A549 (cell line): ENCODE measurements around the gene RNF39.

Experiments used
- BCL3 ChIP-seq: fragments of >200 bp; sonication (Bioruptor Twin); formaldehyde crosslinking; IDR thresholded peaks from 3 replicates; pipeline ENCODE4 v1.6.1; 2016
- BHLHE40 ChIP-seq: IDR thresholded peaks from 2 replicates; pipeline ENCODE4 v1.6.1; 2012; ENCODE audit warnings: low read depth, low read length, inconsistent platforms
- CHD2 ChIP-seq: fragments of 150-350 bp; IDR thresholded peaks from 2 replicates; pipeline ENCODE4 v1.6.1; 2014; ENCODE audit warnings: low read length; ENCODE audit not compliant: partially characterized antibody
- EP300 ChIP-seq, 2 experiments: fragments of >200 bp; sonication (Bioruptor Twin); formaldehyde crosslinking; IDR thresholded peaks; 2 replicates in 1 of 2; 3 replicates in 1 of 2; pipeline ENCODE4 v1.6.1; 2016 to 2017
- HES2 ChIP-seq: fragments of >200 bp; sonication (Bioruptor Twin); formaldehyde crosslinking; IDR thresholded peaks from 2 replicates; pipeline ENCODE4 v1.6.1; 2016
- HOXA7 ChIP-seq: fragments of 250-450 bp; sonication (Bioruptor Pico); IDR thresholded peaks from 2 replicates; pipeline ENCODE4 v1.5.0; 2020; ENCODE audit warnings: mild to moderate bottlenecking, moderate library complexity
- KDM1A ChIP-seq: fragments of 200-600 bp; sonication (generic); IDR thresholded peaks from 2 replicates; pipeline ENCODE4 v1.6.1; 2016; ENCODE audit warnings: low read depth, mild to moderate bottlenecking
- MAX ChIP-seq: IDR thresholded peaks from 2 replicates; pipeline ENCODE4 v1.6.1; 2012
- MYC ChIP-seq: IDR thresholded peaks from 2 replicates; pipeline ENCODE4 v1.6.1; 2012; ENCODE audit warnings: mild to moderate bottlenecking, inconsistent platforms, low read length, improper control_type of control experiment, borderline replicate concordance
- POLR2A ChIP-seq: IDR thresholded peaks from 2 replicates; pipeline ENCODE4 v1.6.1; 2012; ENCODE audit warnings: mild to moderate bottlenecking, low read length
- TF ChIP-seq, protein P1 (sequence below): fragments of >200 bp; sonication (Bioruptor Twin); formaldehyde crosslinking; IDR thresholded peaks from 3 replicates; pipeline ENCODE4 v1.5.1; 2016
- TF ChIP-seq, protein P2 (sequence below): fragments of 150-350 bp; IDR thresholded peaks from 2 replicates; pipeline ENCODE4 v1.6.1; 2014; ENCODE audit warnings: low read depth, mild to moderate bottlenecking, low read length
- TF ChIP-seq, protein P3 (sequence below): fragments of 200-600 bp; sonication (generic); IDR thresholded peaks from 2 replicates; pipeline ENCODE4 v1.6.1; 2016; ENCODE audit warnings: antibody characterized with exemption, mild to moderate bottlenecking, moderate library complexity

GRCh38 chr6:30031381-30031780, 44.2 kb downstream of the RNF39 start:
- TF ChIP-seq, protein P1, sequence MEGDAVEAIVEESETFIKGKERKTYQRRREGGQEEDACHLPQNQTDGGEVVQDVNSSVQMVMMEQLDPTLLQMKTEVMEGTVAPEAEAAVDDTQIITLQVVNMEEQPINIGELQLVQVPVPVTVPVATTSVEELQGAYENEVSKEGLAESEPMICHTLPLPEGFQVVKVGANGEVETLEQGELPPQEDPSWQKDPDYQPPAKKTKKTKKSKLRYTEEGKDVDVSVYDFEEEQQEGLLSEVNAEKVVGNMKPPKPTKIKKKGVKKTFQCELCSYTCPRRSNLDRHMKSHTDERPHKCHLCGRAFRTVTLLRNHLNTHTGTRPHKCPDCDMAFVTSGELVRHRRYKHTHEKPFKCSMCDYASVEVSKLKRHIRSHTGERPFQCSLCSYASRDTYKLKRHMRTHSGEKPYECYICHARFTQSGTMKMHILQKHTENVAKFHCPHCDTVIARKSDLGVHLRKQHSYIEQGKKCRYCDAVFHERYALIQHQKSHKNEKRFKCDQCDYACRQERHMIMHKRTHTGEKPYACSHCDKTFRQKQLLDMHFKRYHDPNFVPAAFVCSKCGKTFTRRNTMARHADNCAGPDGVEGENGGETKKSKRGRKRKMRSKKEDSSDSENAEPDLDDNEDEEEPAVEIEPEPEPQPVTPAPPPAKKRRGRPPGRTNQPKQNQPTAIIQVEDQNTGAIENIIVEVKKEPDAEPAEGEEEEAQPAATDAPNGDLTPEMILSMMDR = no peak
- no peak for TF ChIP-seq CHD2
- TF ChIP-seq POLR2A = no peak
- TF ChIP-seq KDM1A = no peak
- TF ChIP-seq HES2 = no peak
- TF ChIP-seq MAX = no peak
- no peak for TF ChIP-seq BCL3
- TF ChIP-seq, protein P2, sequence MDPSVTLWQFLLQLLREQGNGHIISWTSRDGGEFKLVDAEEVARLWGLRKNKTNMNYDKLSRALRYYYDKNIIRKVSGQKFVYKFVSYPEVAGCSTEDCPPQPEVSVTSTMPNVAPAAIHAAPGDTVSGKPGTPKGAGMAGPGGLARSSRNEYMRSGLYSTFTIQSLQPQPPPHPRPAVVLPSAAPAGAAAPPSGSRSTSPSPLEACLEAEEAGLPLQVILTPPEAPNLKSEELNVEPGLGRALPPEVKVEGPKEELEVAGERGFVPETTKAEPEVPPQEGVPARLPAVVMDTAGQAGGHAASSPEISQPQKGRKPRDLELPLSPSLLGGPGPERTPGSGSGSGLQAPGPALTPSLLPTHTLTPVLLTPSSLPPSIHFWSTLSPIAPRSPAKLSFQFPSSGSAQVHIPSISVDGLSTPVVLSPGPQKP = no peak
- no peak for TF ChIP-seq HOXA7
- no peak for TF ChIP-seq EP300 (IDR thresholded peaks at IDR 0.05)
- no peak for TF ChIP-seq MYC
- TF ChIP-seq, protein P3, sequence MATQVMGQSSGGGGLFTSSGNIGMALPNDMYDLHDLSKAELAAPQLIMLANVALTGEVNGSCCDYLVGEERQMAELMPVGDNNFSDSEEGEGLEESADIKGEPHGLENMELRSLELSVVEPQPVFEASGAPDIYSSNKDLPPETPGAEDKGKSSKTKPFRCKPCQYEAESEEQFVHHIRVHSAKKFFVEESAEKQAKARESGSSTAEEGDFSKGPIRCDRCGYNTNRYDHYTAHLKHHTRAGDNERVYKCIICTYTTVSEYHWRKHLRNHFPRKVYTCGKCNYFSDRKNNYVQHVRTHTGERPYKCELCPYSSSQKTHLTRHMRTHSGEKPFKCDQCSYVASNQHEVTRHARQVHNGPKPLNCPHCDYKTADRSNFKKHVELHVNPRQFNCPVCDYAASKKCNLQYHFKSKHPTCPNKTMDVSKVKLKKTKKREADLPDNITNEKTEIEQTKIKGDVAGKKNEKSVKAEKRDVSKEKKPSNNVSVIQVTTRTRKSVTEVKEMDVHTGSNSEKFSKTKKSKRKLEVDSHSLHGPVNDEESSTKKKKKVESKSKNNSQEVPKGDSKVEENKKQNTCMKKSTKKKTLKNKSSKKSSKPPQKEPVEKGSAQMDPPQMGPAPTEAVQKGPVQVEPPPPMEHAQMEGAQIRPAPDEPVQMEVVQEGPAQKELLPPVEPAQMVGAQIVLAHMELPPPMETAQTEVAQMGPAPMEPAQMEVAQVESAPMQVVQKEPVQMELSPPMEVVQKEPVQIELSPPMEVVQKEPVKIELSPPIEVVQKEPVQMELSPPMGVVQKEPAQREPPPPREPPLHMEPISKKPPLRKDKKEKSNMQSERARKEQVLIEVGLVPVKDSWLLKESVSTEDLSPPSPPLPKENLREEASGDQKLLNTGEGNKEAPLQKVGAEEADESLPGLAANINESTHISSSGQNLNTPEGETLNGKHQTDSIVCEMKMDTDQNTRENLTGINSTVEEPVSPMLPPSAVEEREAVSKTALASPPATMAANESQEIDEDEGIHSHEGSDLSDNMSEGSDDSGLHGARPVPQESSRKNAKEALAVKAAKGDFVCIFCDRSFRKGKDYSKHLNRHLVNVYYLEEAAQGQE = no peak
- no peak for TF ChIP-seq BHLHE40
